Loucy (cell line): Measurements from ENCODE around the gene NARF.

Experiments used
- H2AFZ ChIP-seq: fragments of 200-600 bp; sonication (generic); 2 replicates; pipeline ENCODE4 v1.6.0; 2016; ENCODE audit warnings: antibody characterized with exemption, mild to moderate bottlenecking, low read length, moderate library complexity
- H3F3A ChIP-seq: fragments of 200-600 bp; 2 replicates; pipeline ENCODE4 v1.6.0; 2016; ENCODE audit warnings: antibody characterized with exemption, low read depth, mild to moderate bottlenecking
- H3K27me3 ChIP-seq: fragments of 200-600 bp; sonication (generic); 2 replicates; pipeline ENCODE4 v1.6.1; 2014; ENCODE audit warnings: low read length, mild to moderate bottlenecking; ENCODE audit not compliant: insufficient read depth, poor library complexity, severe bottlenecking
- H3K36me3 ChIP-seq: fragments of 200-600 bp; sonication (generic); 2 replicates; pipeline ENCODE4 v1.6.1; 2016; ENCODE audit warnings: low read length; ENCODE audit not compliant: insufficient read depth
- H3K4me1 ChIP-seq: fragments of 200-600 bp; sonication (generic); 2 replicates; pipeline ENCODE4 v1.5.1; 2014; ENCODE audit warnings: low read length, mild to moderate bottlenecking; ENCODE audit not compliant: insufficient read depth, poor library complexity, severe bottlenecking
- H3K4me2 ChIP-seq: fragments of 200-600 bp; sonication (generic); 2 replicates; pipeline ENCODE4 v1.6.0; 2014; ENCODE audit warnings: antibody characterized with exemption, low read length, low read depth, mild to moderate bottlenecking; ENCODE audit not compliant: poor library complexity, severe bottlenecking
- H3K4me3 ChIP-seq: fragments of 200-600 bp; sonication (generic); 2 replicates; pipeline ENCODE4 v1.5.1; 2014; ENCODE audit warnings: low read length, mild to moderate bottlenecking, mixed read lengths; ENCODE audit not compliant: poor library complexity, severe bottlenecking
- H3K79me2 ChIP-seq: fragments of 200-600 bp; sonication (generic); 2 replicates; pipeline ENCODE4 v1.6.1; 2014; ENCODE audit warnings: low read length; ENCODE audit not compliant: insufficient read depth
- H3K9ac ChIP-seq: fragments of 200-600 bp; sonication (generic); 2 replicates; pipeline ENCODE4 v1.6.0; 2014; ENCODE audit warnings: mild to moderate bottlenecking, low read depth, low read length, moderate library complexity; ENCODE audit not compliant: poor library complexity, severe bottlenecking
- H3K9me2 ChIP-seq: fragments of 200-600 bp; sonication (generic); replicated peaks from 2 replicates; pipeline ENCODE4 v1.6.1; 2016; ENCODE audit warnings: low read depth, low read length, mixed read lengths
- H3K9me3 ChIP-seq: fragments of 200-600 bp; sonication (generic); 2 replicates; pipeline ENCODE4 v1.6.1; 2014; ENCODE audit warnings: mild to moderate bottlenecking, antibody characterized with exemption, low read length, low read depth; ENCODE audit not compliant: insufficient read depth
- H4K20me1 ChIP-seq: fragments of 200-600 bp; sonication (generic); 2 replicates; pipeline ENCODE4 v1.6.0; 2014; ENCODE audit warnings: antibody characterized with exemption, low read length, mild to moderate bottlenecking; ENCODE audit not compliant: insufficient read depth, poor library complexity, severe bottlenecking
- EZH2phosphoT487 ChIP-seq: fragments of 200-600 bp; IDR thresholded peaks from 2 replicates; pipeline ENCODE4 v1.6.1; 2018; ENCODE audit warnings: antibody characterized with exemption, mild to moderate bottlenecking, moderate library complexity, borderline replicate concordance
- TF ChIP-seq, protein P1 (sequence below): fragments of 200-600 bp; sonication (generic); conservative IDR thresholded peaks from 2 replicates; pipeline ENCODE4 v1.5.1; 2014; ENCODE audit warnings: mild to moderate bottlenecking, antibody characterized with exemption, low read length

Gene NARF

DNA sequence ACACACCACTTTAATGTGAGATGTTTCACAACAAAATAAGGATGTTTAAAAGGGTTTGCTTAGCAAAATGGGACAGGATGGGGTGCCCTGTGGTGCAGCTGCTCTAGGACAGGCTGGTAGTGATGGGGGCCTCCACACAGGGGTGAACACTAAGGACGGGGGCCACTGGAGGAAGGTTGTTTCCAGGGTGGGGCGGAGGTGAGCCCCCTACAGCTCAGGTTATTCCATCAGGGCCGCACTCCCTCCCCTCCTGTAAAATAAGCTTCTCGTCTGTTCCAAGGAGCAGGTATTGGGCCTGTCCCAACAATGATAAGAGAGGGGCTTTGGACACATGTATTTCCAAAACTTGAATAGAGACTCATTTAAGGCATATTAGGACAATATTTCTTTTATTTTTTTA lies 42.3 kb upstream of the NARF start:
- H3K4me2 ChIP-seq, result no peak overlapping the region
- no peaks in the 10 kb centered on the region for H3K9me3 ChIP-seq
- H2AFZ ChIP-seq, result no peak overlapping the region
- H3K4me3 ChIP-seq, result no peak overlapping the region
- peaks cover 22% of the 10 kb centered on the region for H4K20me1 ChIP-seq
- peaks cover 27% of the 10 kb centered on the region; the same call in 1 of the 2 replicates for H3K79me2 ChIP-seq
- no peaks in the 10 kb centered on the region for H3K27me3 ChIP-seq
- no peaks in the 10 kb centered on the region for H3F3A ChIP-seq
- TF ChIP-seq, protein P1, sequence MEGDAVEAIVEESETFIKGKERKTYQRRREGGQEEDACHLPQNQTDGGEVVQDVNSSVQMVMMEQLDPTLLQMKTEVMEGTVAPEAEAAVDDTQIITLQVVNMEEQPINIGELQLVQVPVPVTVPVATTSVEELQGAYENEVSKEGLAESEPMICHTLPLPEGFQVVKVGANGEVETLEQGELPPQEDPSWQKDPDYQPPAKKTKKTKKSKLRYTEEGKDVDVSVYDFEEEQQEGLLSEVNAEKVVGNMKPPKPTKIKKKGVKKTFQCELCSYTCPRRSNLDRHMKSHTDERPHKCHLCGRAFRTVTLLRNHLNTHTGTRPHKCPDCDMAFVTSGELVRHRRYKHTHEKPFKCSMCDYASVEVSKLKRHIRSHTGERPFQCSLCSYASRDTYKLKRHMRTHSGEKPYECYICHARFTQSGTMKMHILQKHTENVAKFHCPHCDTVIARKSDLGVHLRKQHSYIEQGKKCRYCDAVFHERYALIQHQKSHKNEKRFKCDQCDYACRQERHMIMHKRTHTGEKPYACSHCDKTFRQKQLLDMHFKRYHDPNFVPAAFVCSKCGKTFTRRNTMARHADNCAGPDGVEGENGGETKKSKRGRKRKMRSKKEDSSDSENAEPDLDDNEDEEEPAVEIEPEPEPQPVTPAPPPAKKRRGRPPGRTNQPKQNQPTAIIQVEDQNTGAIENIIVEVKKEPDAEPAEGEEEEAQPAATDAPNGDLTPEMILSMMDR, result no peak
- no peak for TF ChIP-seq EZH2phosphoT487
- H3K9me2 ChIP-seq, result no peaks in the 10 kb centered on the region
- peaks cover 17% of the 10 kb centered on the region for H3K4me1 ChIP-seq
- H3K9ac ChIP-seq, result no peak overlapping the region
- no peaks in the 10 kb centered on the region for H3K36me3 ChIP-seq

DNA sequence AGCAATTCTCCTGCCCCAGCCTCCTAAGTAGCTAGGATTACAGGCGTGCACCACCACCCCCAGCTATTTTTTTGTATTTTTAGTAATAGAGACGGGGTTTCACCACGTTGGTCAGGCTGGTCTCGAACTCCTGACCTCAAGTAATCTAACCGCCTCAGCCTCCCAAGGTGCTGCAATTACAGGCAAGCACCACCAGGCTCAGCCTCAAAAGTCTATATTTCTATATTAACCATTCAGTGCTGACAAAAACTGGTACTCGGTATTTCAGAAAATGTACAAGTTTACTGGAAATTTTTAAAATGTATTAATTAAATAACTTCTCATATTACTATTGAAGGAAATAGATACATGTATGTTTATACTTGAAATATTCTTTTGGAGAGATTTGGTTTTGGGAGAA lies 41.8 kb upstream of the NARF start:
- Histone ChIP-seq H3K79me2 (peaks cover 27% of the 10 kb centered on the region; the same call in 1 of the 2 replicates), H3K4me2 (peak overlapping the region; percentile 93), H3K9me2 (no peaks in the 10 kb centered on the region), H3F3A (no peaks in the 10 kb centered on the region), H3K4me1 (peaks cover 17% of the 10 kb centered on the region), H3K27me3 (no peaks in the 10 kb centered on the region), H2AFZ (no peak overlapping the region), H3K4me3 (no peak overlapping the region), H4K20me1 (peaks cover 22% of the 10 kb centered on the region), H3K36me3 (no peaks in the 10 kb centered on the region), H3K9me3 (no peaks in the 10 kb centered on the region), H3K9ac (no peak overlapping the region)
- TF ChIP-seq, protein P1, result peak; percentile 38
- no peak for TF ChIP-seq EZH2phosphoT487

DNA sequence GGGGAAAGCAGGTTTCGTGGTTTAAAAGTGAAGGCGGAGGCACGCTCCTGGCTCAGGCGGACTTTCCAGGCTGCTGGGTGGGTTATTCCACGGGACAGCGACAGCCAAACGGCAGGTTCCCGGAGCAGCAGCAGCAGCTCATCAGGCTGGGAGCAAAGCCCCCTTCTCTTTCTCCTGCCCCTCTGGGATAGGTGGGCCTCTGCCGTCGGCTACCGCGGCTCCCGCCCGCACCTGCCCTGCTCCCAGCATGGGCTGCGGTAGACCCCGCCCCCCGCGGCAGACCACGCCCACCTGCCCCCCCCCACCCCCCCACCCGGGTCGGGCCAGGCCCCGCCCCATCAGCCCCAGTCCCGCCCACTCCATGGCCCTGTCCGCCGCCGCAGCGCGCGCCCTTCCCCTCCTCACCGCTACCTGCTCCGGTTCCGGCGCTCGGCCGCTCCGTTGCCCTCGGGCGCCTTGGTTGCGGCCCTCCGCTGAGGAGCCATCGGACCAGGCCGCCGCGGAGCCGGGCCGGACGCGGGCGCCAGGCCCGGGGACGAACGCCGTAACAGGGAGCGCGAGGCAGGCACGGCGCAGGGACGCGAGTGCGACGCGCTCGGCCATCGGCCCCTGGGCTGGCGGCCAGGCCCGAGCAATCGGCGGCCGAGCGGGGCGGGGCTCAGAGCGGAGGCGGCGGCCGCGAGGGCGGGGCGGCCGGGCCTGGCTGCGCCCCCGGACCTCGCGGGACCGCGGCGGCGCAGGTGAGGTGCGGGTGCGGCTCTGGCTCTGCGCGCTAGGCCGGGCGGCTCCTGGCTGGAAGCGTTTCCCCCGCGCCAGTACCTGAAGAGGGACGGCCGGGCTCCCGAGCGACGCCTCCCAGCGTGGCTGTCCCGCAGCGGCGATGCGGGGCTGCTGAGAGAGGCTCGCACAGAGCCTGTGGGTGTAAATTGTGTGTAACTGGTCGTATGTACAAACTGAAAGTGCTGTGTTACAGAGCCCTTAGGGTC lies 40.2 kb upstream of the NARF start, which contains the start of the genes HEXD and OGFOD3:
TSS of gene HEXD (plus strand) at position 347 of the 986 bp plus-strand sequence. CDS start 1,453 bp downstream, outside the sequence.
TSS of gene OGFOD3 (minus strand) at position 586 of the 986 bp plus-strand sequence. CDS start at position 485, 101 bp downstream.
- H3K9me2 ChIP-seq, result no peaks in the 10 kb centered on the region
- H3K4me2 ChIP-seq, result peak within 1 kb of the TSS; percentile 93
- H4K20me1 ChIP-seq, result peaks cover 22% of the 10 kb centered on the region
- 0 out of 2 replicates have a peak within 1 kb of the TSS, but pooled peaks have one; percentile 76 for H2AFZ ChIP-seq
- no peaks in the 10 kb centered on the region for H3K36me3 ChIP-seq
- no peaks in the 10 kb centered on the region for H3K9me3 ChIP-seq
- H3K4me1 ChIP-seq, result peaks cover 14% of the 10 kb centered on the region
- peak within 1 kb of the TSS; percentile 84 for H3K9ac ChIP-seq
- peaks cover 20% of the 10 kb centered on the region; the same call in 1 of the 2 replicates for H3K79me2 ChIP-seq
- peak within 1 kb of the TSS; percentile 99 for H3K4me3 ChIP-seq
- H3F3A ChIP-seq, result no peaks in the 10 kb centered on the region
- no peak for TF ChIP-seq EZH2phosphoT487
- TF ChIP-seq, protein P1, result no peak
- H3K27me3 ChIP-seq, result no peaks in the 10 kb centered on the region
